ENCODE data around the gene ZNF285.
"Not testable (repeated sequence)": the region's sequence is repeated elsewhere in the genome, so short reads cannot be mapped to it uniquely, and the experiment has no call there.

Gene ZNF285

DNA sequence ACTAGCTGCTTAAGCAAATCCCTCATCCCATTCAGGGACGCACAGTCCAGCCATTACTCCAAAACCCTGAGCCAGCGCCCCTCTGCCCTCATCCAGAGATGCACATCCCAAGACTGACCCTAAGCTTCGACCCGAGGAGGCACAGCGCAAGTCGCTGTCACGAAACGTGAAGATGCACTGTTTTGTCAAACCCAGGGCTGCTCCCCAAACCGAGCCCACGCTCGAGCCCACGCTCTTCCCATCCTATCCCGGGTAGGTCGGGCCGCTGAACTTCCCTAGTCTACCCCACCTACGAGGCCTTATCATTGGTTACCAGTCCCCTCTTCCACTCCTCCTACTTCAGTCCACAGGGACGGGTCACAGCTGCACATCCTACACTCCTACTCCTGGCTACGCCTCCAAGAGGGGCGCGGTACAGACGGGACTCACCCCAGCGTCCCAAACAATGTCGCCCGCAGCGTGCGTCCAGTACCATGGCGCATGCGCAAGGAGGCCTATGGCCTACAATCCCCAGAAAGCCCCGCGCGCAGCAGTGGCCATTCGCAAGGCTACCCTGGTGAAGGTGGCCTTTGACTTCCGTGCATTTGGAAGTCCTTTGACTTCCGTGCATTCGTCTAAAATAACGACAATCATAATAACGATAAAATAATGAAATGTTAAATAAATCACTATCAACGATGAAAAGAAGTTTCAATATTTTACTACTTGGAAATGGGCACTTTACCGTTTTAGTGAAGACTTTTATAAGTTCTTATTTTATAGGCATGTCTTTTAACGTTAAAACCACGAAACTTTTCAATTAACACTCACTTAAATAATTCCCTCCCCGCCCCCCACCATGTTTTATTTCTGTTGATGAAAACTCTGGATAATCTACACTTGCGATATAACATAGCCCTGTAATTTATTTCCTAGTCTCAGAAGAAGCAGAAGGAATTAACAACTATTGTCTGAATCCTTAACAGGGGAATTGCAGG lies at the start of gene ZNF285:
Gene ZNF285 (minus strand): TSS at position 470 of the 977 bp plus-strand sequence. CDS start 4,395 bp downstream, outside the sequence.
- DNase-seq: peak; percentile 76

DNA sequence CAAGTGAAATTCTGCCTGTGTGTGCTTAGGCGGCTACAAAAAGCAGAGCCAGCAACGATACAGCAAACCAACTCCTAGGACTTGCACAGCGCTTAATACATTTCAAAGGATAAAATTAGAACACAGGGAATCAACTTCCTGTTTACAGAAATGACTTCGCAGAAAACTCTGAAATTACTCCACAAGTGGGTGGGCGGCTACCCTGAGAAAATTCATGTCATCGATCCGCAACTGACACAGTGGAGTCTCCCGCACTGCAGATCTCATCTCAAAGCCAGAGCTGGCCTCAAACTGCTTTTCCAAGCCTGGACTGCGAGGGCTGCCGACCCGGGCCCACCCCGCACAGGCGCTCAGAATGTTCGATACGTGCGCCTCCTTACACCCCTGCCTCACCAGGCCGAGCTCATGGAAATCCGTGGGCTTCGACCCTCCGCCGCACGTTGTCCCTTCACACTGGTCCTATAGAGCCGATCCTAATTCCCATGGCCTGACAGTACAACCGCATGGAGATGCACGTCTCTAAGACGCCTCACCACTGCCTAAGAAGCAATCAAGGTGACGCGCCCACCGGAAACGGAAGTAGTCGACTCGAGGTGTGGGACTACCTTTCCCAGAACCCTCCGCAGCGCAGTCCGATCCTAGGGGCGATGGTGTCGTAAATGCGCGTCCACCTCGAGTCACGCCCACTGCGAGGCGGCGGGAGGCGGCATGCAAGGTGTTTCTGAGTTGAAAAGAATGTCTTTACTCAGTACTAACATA lies 46.7 kb upstream of the ZNF285 start, which contains the start of gene ZNF229:
Gene ZNF229 (minus strand): TSS at position 557 of the 759 bp plus-strand sequence. CDS start 5,625 bp downstream, outside the sequence.
- peak; percentile 51 for DNase-seq

DNA sequence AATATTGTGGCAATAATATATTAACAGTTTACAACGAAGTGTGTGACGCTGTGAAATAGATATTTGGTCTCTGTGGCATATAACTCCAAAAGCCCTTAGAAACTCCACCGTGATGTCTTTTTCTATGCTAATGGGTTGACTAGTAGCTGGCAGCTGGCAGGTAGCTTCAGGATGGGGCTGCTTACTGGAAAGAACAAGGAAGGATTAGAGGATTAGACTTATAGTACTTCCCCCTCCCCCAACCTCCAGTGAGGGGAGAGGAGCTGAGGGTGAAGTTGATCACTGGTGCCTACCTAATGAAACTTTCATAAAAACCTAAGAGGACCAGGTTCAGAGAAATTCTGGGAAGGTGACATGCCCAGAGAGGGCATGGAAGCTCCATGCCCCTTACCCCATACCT lies 37.0 kb upstream of the ZNF285 start:
- no peak for DNase-seq

DNA sequence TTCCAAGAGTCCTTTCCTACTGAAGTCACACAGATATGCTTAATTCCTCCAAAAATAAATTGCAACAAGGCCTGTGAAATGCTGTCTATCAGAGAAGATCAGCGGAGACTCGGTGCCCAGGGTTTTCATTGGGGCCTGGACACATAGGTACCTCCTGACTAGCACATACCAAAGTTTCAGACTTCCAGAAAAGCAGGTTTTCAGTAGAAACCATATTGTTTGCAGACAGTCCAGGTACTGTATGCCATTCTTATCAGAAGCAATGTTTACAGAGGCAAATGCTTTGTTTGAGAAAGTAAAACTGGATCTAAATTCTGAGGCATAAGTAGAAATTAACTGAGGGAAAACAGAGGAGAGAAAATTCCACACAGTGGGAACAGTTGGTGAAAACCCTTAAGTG lies 34.0 kb upstream of the ZNF285 start:
- DNase-seq: no peak

DNA sequence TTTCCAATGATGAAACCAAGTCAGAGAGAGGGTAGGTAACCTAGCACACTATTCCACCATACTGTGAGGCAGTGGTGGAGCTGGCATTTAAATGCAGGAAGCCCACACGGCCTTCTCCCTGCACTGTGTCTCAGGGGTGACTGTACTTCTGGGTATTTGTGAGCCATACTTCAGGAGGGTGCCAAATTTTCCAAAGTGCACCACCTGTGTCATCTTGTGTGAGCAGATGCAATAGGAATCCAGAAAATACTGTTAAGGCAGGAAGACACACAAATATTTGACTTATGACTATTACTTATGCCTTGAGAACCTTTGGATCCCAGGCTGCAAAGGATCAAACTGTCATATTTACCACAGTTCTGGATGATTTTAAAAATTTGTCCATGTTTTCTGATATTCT lies 29.5 kb upstream of the ZNF285 start:
- DNase-seq: no peak

DNA sequence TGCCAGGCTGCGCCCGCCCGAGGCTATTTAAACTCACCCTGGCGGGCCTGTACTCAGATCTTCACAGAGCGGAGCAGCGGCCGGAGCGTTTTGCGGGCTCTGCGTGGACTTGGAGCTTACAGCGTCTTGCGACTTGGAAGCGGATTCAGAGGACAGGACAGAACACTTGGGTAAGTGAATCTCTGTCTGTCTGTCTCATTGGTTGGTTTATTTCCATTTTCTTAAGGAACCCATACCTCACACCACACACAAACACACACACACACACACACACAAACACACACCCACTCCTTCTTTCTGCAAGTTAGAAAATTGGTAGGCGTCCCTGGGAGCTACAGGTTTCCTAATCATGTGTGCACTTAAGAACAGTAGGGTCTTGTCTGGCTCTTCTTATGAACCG lies 14.1 kb upstream of the ZNF285 start:
- DNase-seq: not testable (repeated sequence)

DNA sequence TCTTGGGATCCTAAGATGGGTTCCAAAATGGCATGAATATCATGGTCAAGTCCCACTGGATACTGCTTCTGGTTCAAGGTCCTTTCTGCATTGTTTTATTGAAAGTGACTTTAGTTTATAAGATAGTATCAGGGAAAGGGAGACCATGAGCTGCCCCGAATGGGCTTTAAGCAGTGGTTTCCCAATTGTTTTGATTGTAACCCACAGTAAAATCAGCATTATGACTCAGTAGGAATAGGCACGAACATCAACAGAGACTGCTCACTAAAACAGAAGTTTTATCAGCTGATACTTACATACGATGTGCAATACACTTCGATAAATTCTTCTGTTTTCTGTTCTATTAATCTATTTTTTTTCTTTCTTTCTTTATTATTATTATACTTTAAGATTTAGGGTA lies 12.1 kb downstream of the ZNF285 start:
- not testable (repeated sequence) for DNase-seq

DNA sequence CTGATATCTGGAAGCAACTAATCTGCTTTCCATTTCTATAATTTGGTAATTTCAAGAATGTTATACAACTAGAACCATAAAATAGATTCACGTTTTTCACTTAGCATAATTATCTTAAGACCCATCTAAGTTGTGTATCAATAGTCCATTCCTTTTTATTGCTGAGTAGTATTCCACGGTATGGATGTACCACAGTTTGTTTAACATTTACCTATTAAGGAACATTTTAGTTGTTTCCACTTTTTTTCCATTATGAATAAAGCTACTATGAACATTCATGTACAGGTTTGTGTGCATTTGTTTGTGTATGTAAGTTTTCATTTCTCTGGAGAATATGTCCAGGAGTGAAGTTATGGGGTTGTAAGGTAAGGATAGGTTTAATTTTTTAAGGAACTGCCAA lies 26.6 kb downstream of the ZNF285 start:
- no peak for DNase-seq

DNA sequence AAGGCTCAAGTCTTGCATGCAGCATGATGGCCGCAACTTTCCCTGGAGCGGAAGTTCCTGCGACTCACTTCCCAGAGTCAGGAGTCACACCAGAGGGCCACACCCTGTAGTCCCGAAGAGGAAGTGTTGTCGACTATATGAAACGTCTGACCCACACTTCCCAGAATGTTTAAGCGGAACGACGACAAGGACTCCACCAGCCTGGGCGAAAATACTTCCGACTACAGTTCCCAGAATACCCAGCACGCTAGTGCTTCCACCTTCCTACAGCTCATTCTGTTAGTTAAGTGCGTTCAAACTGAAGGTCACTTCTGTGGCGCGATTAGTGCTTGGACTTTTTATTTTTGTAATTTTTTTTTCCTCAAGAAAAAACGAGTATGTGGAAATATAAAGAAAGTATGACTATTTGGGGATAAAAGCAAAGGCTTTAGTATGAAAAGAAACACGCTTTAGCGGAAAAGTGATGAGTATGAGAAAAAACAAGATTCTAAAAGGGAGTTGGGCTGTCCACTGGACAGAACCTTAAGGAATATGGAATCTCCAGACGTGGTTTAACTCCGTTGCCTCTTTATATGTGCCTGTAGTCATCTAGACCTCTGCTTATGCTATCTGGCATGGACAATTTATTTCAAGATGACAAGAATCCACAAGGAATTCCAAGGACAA lies 29.5 kb downstream of the ZNF285 start:
- DNase-seq: no peak

DNA sequence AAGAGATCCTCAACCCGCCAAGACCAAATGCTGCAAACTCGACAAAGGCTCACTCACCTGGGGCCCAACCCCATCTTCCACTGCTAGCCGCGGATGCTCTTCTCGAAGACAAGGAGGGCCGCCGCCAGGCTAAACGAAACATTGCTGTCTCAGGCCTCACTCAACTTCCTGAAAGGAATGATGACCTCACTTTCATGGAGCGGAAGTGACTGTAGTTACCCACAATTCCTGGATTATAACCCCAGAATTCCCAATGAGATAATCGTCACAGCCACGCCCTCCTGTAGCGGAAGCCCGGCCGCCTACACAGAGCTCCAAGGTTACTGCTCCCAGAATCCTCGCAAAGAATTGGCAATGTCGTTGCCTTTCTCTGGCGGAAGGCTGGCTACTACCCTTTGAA lies 34.4 kb downstream of the ZNF285 start:
- no peak for DNase-seq

DNA sequence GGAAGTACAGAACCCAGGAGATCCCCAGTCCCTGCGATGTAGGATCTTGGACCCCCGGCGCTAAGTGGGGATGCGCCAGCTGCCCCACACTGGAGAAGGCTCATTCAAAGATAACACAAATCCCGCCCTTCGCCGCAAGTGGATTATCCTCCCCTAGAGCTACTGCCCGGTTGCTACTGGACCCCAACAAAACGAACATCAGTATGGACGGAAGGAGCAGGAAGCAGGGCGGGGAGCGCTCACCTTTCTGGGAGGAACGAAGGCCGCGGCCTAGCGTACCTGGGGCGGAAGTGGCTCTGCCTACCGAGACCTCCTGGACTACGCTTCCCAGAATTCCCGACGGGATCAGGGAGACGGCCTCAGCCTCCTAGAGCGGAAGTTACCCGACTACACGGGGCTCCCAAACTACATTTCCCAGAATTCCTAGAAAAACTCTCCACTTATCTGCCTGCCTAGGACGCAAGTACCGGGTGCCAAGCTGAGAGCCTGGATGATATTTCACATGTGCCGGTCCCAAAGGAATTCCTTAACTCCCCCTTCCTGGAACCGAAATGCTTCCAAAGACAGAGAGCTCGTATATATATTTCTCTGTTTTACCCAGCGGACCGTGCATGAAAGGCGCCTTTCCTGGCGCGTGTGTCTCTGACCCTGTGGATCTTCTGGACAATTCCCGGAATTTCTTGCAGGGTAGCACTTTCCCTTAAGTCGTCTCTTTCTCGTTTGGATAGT lies 44.9 kb downstream of the ZNF285 start, which contains the start of gene ZNF112:
Gene ZNF112 (minus strand): TSS at position 298 of the 729 bp plus-strand sequence. CDS start 16,141 bp downstream, outside the sequence.
- DNase-seq: no peak

DNA sequence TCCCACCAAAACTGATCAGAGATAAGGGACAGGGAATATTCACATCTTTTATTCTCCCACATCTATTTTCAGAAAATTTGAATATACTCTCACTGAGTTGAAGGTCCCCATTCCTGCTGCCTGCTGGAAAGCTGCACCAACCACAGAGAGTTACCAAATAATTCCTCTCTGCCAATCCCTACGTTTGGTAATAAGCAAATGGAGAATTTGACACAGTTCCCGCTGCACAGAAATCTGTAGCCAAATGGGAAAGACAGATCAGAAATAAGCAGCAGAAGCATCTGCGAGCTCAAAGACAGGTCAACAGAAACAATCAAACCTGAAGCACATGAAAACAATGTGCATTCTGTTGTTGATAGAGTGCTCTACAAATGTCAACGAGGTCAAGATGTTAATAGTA lies 54.9 kb downstream of the ZNF285 start:
- no peak for DNase-seq

DNA sequence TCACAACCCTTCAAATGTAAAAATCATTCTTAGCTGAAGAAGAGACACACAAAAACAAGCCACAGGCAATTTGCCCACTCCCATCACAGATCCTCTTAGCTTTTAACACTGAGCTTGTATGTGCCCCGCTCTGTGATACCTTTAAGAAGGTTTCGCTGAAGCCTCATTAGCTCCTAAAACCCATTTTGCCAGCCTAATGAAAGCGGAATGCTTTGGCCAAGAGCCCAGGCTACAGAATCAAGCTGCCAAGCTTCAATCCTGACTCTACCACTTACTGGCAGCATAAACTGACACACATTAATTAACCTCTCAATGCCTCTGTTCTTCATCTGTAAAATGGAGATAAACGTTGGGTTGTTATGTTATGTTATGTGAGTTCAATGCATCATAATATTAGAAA lies 55.4 kb downstream of the ZNF285 start:
- DNase-seq: no peak

DNA sequence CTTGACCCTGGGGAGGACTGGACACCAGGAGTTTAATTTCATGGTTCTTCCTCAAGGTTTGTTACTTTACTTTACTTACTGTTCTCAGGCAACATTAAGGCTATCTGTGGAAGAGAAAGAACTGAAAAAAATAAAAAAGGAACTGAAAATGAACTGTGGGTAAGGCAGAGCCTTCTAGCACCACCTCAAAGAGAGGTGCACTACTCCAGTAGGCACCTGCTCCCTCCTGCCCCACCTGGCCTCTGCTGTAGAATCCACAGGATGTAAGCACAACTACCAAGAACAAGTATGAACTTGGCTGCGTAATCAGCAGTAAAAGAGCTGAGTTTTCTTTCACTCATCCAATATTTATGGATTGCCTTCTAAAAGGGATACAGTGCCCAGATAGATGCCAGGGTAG lies 57.2 kb downstream of the ZNF285 start:
- no peak for DNase-seq

DNA sequence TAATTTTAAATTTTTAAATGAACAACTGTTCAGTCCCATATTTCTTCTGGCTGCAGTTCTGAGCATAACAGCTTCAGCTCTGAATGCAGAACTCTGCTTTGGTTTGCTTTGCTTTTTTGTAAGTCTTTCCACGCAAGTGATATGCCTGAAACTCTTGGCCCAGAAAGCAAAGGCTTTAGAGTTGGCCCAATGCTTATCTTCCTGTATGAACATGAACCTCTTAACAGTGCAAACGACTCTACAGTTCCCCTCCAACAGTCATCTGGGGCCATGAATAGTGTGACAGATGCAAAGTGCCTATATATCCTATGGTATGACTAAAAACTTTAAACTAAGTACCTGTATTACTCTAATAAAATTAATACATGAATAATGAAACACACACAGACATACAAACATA lies 59.6 kb downstream of the ZNF285 start:
- no peak for DNase-seq

DNA sequence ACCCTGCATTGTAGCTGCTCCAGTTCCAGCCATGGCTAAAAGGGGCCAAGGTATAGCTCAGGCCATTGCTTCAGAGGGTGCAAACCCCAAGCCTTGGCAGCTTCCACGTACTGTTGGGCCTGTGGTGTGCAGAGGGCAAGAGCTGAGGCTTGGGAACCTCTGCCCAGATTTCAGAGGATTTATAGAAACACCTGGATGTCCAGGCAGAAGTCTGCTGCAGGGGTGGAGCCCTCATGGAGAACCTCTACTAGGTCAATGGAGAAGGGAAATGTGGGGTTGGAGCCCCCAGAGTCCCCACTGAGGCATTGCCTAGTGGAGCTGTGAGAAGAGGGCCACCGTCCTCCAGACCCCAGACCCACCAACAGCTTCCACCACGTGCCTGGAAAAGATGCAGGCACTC lies 66.8 kb downstream of the ZNF285 start:
- not testable (repeated sequence) for DNase-seq
